Measurements from ENCODE around the gene HELZ. TPM values are rescaled to one million over a fixed set of nuclear protein-coding genes. Genes with fewer than 3 reads are reported as not detected.

The HELZ gene
- total and polyA plus RNA-seq, 7 donors = 1.8 to 55.7 (median 30.8) TPM

- intact Hi-C loops (cut with DNase I) = loop anchor here in 1 of 2 donors (2.0 kb wide), 1 partner anchor 36 kb away; no protein-coding TSS in a partner anchor
- no peaks in the 10 kb centered on the region for H3K27me3 ChIP-seq (ENCODE audit: insufficient read depth in 3 of 3, low read length in 2 of 3)
- H3K9me3 ChIP-seq = no peaks in the 10 kb centered on the region
- H3K36me3 ChIP-seq (ENCODE audit: insufficient read depth in 1 of 2, low read depth in 1 of 2) = peaks cover 0 to 8% of the 10 kb centered on the region in 2 donors
- peak overlapping the region; percentile 91 for H3K27ac ChIP-seq
- H3K4me1 ChIP-seq = peaks cover 45% of the 10 kb centered on the region
- 0 to 1% (median 1%) methylated on average over 33 to 47 of the region's 47 CpGs for WGBS, 3 donors
- peak overlapping the region; percentile 90 for H3K4me3 ChIP-seq
- TF ChIP-seq CTCF (IDR thresholded peaks at IDR 0.05) = no peak
- ATAC-seq (peak; percentile 26 to 38 (median 28)), DNase-seq (peak; percentile 21 to 57)
These were observed 444 bp downstream of the HELZ start for GRCh38 chr17:67244431-67245072.

- DNase-seq (no peak), ATAC-seq (peak in 1 of 4 donors; percentile 18)
- 48 to 64% (median 49%) methylated on average over 5 of the region's 5 CpGs for WGBS, 3 donors
- H3K36me3 ChIP-seq (ENCODE audit: insufficient read depth in 1 of 2, low read depth in 1 of 2) = peaks cover 3 to 18% of the 10 kb centered on the region in 2 donors
- H3K4me3 ChIP-seq = peak overlapping the region; percentile 90
- intact Hi-C loops (cut with DNase I) = no loop called here
- no peak for TF ChIP-seq CTCF (IDR thresholded peaks at IDR 0.05)
- H3K9me3 ChIP-seq = no peaks in the 10 kb centered on the region
- H3K27ac ChIP-seq = peak overlapping the region; percentile 91
- H3K27me3 ChIP-seq (ENCODE audit: insufficient read depth in 3 of 3, low read length in 2 of 3) = no peaks in the 10 kb centered on the region
- peaks cover 50% of the 10 kb centered on the region for H3K4me1 ChIP-seq
These were observed 1.7 kb downstream of the HELZ start for GRCh38 chr17:67243284-67243683.

GRCh38 chr17:67241719-67242341 is 3.2 kb downstream of the HELZ start:
- ATAC-seq (no peak), DNase-seq (no peak)
- H3K9me3 ChIP-seq = no peaks in the 10 kb centered on the region
- intact Hi-C loops (cut with DNase I) = no loop called here
- H3K36me3 ChIP-seq (ENCODE audit: insufficient read depth in 1 of 2, low read depth in 1 of 2) = peaks cover 3 to 33% of the 10 kb centered on the region in 2 donors
- peak overlapping the region; percentile 13 for H3K4me3 ChIP-seq
- H3K27ac ChIP-seq = peak overlapping the region; percentile 10
- H3K4me1 ChIP-seq = peaks cover 50% of the 10 kb centered on the region
- H3K27me3 ChIP-seq (ENCODE audit: insufficient read depth in 3 of 3, low read length in 2 of 3) = no peaks in the 10 kb centered on the region
- WGBS, 3 donors = 49 to 72% (median 70%) methylated on average over 7 of the region's 7 CpGs
- TF ChIP-seq CTCF (IDR thresholded peaks at IDR 0.05) = no peak

GRCh38 chr17:67239597-67239996 is 5.4 kb downstream of the HELZ start:
- no peak for TF ChIP-seq CTCF (IDR thresholded peaks at IDR 0.05)
- intact Hi-C loops (cut with DNase I) = no loop called here
- no peak overlapping the region for H3K27ac ChIP-seq
- no peak overlapping the region for H3K4me3 ChIP-seq
- peaks cover 50% of the 10 kb centered on the region for H3K4me1 ChIP-seq
- ATAC-seq (peak in 3 of 4 donors; percentile 52 to 72 (median 57)), DNase-seq (no peak)
- 40 to 68% (median 41%) methylated on average over 3 of the region's 3 CpGs for whole genome bisulfite sequencing, 3 donors
- no peaks in the 10 kb centered on the region for H3K27me3 ChIP-seq (ENCODE audit: insufficient read depth in 3 of 3, low read length in 2 of 3)
- peaks cover 3 to 53% of the 10 kb centered on the region in 2 donors for H3K36me3 ChIP-seq (ENCODE audit: insufficient read depth in 1 of 2, low read depth in 1 of 2)
- H3K9me3 ChIP-seq = no peaks in the 10 kb centered on the region
